Measurements from ENCODE around the gene DHX36.

Gene DHX36

GRCh38 chr3:154323891-154324738 is at the start of gene DHX36:
Gene DHX36, minus strand, starts transcription at chr3:154324487. Its CDS starts 71 bp downstream, at chr3:154324416.
- DNase-seq (ENCODE audit: low read depth in 2 of 2) = peak; percentile 78 to 79

DNA sequence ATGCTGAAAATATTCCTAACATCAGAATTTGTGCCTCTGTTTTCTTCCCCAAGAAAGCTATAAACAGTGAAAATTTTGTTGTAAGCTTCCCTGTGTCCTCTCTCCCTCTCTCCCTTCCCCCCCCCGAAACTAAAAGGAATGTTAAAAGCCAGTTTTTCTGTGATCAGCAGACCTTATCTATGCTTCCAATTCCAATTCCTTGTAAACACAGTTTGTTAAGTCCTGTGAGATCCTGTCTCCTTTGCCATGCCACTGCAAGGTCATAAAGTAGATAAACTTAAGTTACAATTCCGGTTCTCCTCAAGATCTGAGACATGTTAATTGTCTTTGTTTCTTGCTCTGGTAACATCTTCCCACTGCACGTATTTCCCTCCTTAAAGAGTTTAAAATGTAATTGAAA is 42.9 kb upstream of the DHX36 start:
- DNase-seq (ENCODE audit: low read depth in 2 of 2) = no peak

GRCh38 chr3:154364849-154365248 is 40.6 kb upstream of the DHX36 start:
- DNase-seq (ENCODE audit: low read depth in 2 of 2) = no peak

GRCh38 chr3:154361099-154361498 is 36.8 kb upstream of the DHX36 start:
- no peak for DNase-seq (ENCODE audit: low read depth in 2 of 2)

GRCh38 chr3:154356009-154356408 is 31.7 kb upstream of the DHX36 start:
- no peak for DNase-seq (ENCODE audit: low read depth in 2 of 2)

GRCh38 chr3:154349223-154349622 is 24.9 kb upstream of the DHX36 start:
- no peak for DNase-seq (ENCODE audit: low read depth in 2 of 2)

DNA sequence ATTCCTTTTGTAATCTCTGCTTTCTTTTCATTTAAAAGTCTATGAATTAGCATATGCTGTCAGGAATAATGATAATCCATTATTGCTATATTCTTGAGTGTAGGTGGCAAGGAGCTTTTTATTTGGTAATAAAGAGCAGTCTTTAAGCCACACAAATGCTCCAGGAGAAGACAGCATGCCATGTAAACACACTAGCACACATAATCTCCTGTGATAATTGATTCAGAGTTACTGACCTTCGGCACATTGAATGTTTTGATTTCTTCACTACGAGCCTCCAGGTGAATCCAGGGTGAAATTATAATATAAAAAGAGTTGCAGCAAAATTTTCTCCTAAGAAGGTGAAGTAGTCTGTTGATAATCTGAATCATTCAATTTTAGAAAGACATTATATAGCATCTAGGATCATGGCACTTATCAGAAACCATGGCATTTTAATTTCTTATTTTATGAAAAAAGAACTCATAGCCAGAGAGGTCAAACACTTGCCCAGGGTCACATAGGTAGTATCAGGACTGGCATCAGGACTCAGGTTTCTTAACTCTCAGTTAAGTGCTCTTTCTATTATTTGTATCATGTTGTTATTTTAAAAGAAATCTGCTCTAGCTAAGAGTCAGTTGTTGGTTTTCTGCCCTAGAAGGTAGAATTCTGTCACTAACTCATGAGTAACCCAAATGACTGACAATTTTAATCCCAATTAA is 21.3 kb upstream of the DHX36 start:
- DNase-seq (ENCODE audit: low read depth in 2 of 2) = no peak

DNA sequence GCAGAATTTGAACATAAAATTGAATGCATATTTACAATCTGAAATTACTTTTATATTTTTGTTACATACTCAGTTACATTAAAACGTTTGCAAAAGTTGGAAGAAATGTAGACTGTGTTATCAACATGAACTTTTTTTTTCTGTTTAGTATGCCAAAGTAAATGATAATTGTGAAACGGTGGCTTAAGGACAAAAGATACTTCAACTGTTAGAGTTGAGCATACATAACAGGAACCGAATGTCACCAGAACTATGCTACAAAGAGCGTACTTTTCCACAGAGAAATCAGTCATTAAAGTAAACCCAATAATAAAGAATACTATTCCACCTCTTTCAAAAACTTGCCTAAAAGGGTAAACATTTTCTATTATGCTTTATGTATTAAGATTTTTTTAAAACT is 14.3 kb upstream of the DHX36 start:
- no peak for DNase-seq (ENCODE audit: low read depth in 2 of 2)

DNA sequence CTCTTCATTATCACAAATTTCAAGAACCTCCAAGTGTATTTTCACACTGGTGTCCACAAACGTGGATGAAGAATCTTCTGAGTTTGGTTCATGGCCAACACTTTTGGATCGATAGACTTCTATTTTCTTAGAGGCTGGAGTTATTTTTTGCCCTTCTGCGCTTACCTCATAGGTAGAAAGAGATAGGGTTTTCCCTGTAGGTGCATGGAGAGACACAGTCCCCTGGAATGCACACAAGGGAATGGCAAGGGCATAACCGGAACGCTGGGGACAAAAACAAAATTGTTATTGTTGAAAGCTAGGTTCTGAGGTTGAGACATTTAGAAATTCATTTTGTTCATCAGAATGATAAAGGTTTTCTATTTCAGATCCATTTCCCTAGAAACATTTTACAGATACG is 13.7 kb upstream of the DHX36 start:
- DNase-seq (ENCODE audit: low read depth in 2 of 2) = no peak

GRCh38 chr3:154334973-154335420 is 10.7 kb upstream of the DHX36 start:
- DNase-seq (ENCODE audit: low read depth in 2 of 2) = peak; percentile 18 to 20

GRCh38 chr3:154327871-154328270 is 3.6 kb upstream of the DHX36 start:
- no peak for DNase-seq (ENCODE audit: low read depth in 2 of 2)

DNA sequence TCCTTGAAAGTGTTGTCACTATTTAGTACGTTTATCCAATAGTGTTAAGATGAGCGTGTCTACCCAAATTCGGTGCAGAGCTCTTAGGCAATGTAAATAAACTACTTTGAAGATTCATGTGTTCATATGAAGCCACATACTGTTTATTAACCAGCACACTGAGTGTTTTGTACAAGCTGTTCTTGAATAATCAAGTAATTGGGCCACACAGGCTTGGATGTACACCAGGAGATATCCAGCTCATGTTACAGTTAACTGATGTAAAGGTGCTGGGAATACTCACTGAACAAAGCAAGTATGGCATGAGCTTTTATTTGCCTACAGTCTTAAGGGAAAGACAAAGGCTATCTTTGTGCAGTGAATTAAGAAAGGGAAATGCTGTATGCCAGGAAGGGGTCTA is 632 bp upstream of the DHX36 start:
- DNase-seq (ENCODE audit: low read depth in 2 of 2) = no peak

- DNase-seq (ENCODE audit: low read depth in 2 of 2) = no peak
These were observed 7.1 kb downstream of the DHX36 start for GRCh38 chr3:154316974-154317767.

DNA sequence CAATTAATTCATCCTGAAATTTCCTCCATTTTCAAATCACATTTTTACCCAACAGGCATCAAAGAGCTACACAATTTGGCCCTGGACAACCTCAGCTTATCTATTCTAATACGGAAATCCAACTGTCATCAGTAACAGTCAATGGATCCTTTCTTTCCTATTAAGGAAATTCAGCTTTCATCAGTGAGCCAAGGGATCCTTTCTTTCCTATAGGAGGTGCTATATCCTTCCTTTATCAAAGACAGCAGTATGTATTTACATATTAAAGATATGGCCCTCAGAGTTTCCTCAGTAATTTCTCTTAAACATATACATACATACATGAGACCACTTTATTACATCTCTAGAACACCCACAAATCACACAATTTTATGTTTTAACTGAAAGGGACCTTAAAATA is 10.1 kb downstream of the DHX36 start:
- DNase-seq (ENCODE audit: low read depth in 2 of 2) = no peak

- no peak for DNase-seq (ENCODE audit: low read depth in 2 of 2)
These were observed 13.4 kb downstream of the DHX36 start for GRCh38 chr3:154310840-154311239.

- no peak for DNase-seq (ENCODE audit: low read depth in 2 of 2)
These were observed 16.9 kb downstream of the DHX36 start for GRCh38 chr3:154307363-154307762.

GRCh38 chr3:154304936-154305335 is 19.4 kb downstream of the DHX36 start:
- no peak for DNase-seq (ENCODE audit: low read depth in 2 of 2)

DNA sequence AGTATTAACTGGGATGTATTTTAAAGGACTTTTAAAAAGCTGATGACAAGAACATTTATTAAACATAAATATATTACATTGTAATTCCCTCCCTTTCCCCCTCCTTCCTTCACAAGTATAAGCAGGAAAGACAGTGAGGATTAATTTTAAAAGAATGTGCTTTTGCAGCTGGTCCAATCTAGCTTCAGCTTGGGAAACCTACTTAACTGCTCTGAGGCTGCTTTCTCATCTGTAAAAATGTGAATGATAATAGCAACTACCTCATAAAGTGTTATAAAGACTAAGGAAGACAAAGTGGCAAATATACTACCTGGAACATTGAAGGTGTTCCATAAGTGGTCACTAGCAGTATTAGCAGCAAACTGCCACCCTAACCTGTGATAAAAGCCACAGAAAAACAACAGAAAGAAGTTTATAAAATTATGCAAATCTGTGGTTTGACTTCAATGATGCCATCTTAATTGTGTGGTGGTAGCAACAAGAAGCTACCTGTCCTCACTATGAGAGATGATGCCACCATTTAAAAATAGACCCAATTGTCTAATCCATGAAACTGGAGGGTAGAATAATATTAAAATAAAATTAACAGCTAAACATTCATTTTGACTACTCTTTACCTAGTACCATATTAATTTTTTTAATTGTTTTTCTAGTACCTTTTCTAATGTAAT is 20.0 kb downstream of the DHX36 start:
- no peak for DNase-seq (ENCODE audit: low read depth in 2 of 2)

DNA sequence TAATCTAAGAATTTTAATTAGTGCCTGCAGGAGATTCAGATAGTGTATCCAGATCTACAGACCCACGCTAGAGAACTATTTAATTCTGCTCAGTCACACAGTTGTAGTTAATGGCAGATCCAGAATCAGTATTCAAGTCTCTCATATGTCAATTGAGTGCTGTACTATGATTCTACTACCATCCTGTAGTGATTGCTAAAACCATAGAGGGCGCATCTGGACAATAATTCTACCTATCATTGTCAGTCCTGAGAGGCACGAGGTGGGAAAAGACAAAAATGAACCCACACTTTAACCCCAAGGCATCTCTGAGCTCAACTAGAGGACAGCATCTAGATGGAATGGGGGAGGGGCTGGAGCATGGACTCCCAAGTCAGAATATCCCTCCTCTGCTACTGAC is 22.7 kb downstream of the DHX36 start:
- no peak for DNase-seq (ENCODE audit: low read depth in 2 of 2)

- DNase-seq (ENCODE audit: low read depth in 2 of 2) = no peak
These were observed 30.3 kb downstream of the DHX36 start for GRCh38 chr3:154294016-154294415.

DNA sequence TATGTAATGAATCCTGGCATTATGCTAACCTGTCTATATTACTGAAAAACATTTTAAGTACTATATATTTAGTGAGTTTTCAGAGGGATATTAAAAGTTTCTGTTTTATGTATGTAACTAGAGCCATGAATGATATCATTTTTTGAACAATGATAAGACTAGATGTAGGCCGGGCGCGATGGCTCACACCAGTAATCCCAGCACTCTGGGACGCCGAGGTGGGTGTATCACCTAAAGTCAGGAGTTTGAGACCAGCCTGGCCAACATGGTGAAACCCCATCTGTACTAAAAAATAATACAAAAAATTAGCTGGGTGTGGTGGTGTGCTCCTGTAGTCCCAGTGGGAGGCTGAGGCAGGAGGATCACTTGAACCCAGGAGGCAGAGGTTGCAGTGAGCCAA is 34.1 kb downstream of the DHX36 start:
- DNase-seq (ENCODE audit: low read depth in 2 of 2) = no peak

- no peak for DNase-seq (ENCODE audit: low read depth in 2 of 2)
These were observed 39.1 kb downstream of the DHX36 start for GRCh38 chr3:154285221-154285620.

All from fibroblast of skin of left quadriceps (primary cell).